Fibroblast of lung (primary cell): ENCODE data around the gene DPEP1. TPM values are rescaled to one million over a fixed set of nuclear protein-coding genes. Genes with fewer than 3 reads are reported as not detected.

Source experiments
- DNase-seq, 2 donors: peaks; one replicate each; pipeline versions ENCODE4 v3.0.0 to v3.0.0-alpha.2; 2010; ENCODE audit warnings: low read depth in 2 of 2
- H2AFZ ChIP-seq: 2 replicates; pipeline ENCODE4 v1.5.1; 2012; ENCODE audit warnings: low read length, control low read depth, inconsistent platforms
- H3K27ac ChIP-seq: 2 replicates; pipeline ENCODE4 v1.5.1; 2011; ENCODE audit warnings: low read length, control low read depth; ENCODE audit not compliant: insufficient read depth
- H3K27me3 ChIP-seq: 2 replicates; pipeline ENCODE4 v1.5.1; 2011; ENCODE audit warnings: mild to moderate bottlenecking, low read length; ENCODE audit not compliant: control insufficient read depth, insufficient read depth
- H3K36me3 ChIP-seq: 2 replicates; pipeline ENCODE4 v1.5.1; 2011; ENCODE audit warnings: low read length; ENCODE audit not compliant: control insufficient read depth, insufficient read depth
- H3K4me1 ChIP-seq: 2 replicates; pipeline ENCODE4 v1.5.1; 2011; ENCODE audit warnings: low read length; ENCODE audit not compliant: control insufficient read depth, insufficient read depth; ENCODE audit errors: extremely low read depth
- H3K4me2 ChIP-seq: 2 replicates; pipeline ENCODE4 v1.5.1; 2011; ENCODE audit warnings: low read length, control low read depth; ENCODE audit not compliant: insufficient read depth; ENCODE audit errors: extremely low read depth
- H3K4me3 ChIP-seq, 4 experiments: fragments of 200-600 bp in 1 of 4; sonication (generic) in 1 of 4; replicated peaks in 1 of 4; 2 replicates each; pipeline ENCODE4 v1.5.1; 2011 to 2016; ENCODE audit warnings: low read length in 4 of 4, low read depth in 3 of 4, mild to moderate bottlenecking in 3 of 4, control low read depth in 2 of 4, inconsistent platforms in 1 of 4, mixed read lengths in 1 of 4; ENCODE audit not compliant: insufficient read depth in 1 of 4; ENCODE audit errors: control extremely low read depth in 1 of 4
- H3K79me2 ChIP-seq: 2 replicates; pipeline ENCODE4 v1.5.1; 2012; ENCODE audit warnings: mild to moderate bottlenecking, low read length, inconsistent platforms; ENCODE audit not compliant: control insufficient read depth, insufficient read depth
- H3K9ac ChIP-seq: 2 replicates; pipeline ENCODE4 v1.5.1; 2011; ENCODE audit warnings: mild to moderate bottlenecking, low read length, control low read depth; ENCODE audit not compliant: insufficient read depth
- H3K9me3 ChIP-seq: 2 replicates; pipeline ENCODE4 v1.5.1; 2012; ENCODE audit warnings: low read depth, low read length; ENCODE audit not compliant: control insufficient read depth, insufficient read depth
- H4K20me1 ChIP-seq: 2 replicates; pipeline ENCODE4 v1.5.1; 2011; ENCODE audit warnings: low read length; ENCODE audit not compliant: control insufficient read depth, insufficient read depth; ENCODE audit errors: extremely low read depth
- EZH2 ChIP-seq: IDR thresholded peaks from 2 replicates; pipeline ENCODE4 v1.5.1; 2012; ENCODE audit warnings: low read length, control low read depth, mild to moderate bottlenecking; ENCODE audit errors: missing control alignments
- polyA plus RNA-seq, 2 donors: library from polyadenylated mRNA; depleted of rRNA in 1 of 2; stranded (reverse) in 1 of 2; unstranded in 1 of 2; fragments of >200 nt; gene quantifications; 2 replicates each; pipeline ENCODE4 v1.2.1, GENCODE V29; 2011 to 2012; ENCODE audit warnings: missing spikeins in 1 of 2
- total RNA-seq: library from RNA; depleted of rRNA; stranded (reverse); fragments of >200 nt; gene quantifications from 2 replicates; pipeline ENCODE4 v1.2.1, GENCODE V29; 2014
- TF ChIP-seq, protein P1 (sequence below), 2 donors: IDR thresholded peaks in 1 of 2; conservative IDR thresholded peaks in 1 of 2; 1 replicate in 1 of 2; 2 replicates in 1 of 2; pipeline ENCODE4 v1.5.1; 2011 to 2012; ENCODE audit warnings: low read length in 2 of 2, control low read depth in 1 of 2, inconsistent platforms in 1 of 2, low read depth in 1 of 2, mild to moderate bottlenecking in 1 of 2

DPEP1 gene
- total and polyA plus RNA-seq, 2 donors (not counting 1 experiment from before 2014, with no cell fraction given): 0.17 TPM; not detected in 1

DNA sequence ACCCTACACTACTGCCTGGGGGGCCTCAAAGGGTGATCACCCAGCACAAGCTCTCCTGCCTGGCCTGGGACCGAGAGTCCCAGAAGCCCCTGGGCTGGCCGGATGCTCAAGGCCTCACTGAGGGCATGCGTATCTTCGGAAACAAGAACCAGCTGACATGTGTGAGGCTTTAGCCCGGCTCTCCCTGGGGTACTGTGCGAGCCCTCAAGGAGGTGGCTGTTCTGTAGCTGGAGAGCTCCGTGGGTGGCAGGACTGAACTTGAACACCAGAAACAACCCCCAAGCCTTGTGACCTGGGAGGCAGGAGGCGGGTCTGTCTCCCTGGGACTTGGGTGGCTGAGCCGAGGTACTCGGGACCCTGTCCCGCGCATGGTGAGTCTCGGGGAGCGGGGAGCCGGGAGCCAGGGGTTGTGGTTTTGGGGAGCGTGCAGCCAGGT, 7.0 kb downstream of the DPEP1 start:
- Histone ChIP-seq H3K4me1 (no peaks in the 10 kb centered on the region), H3K27me3 (peaks cover 13% of the 10 kb centered on the region), H3K9ac (no peak overlapping the region), H3K79me2 (no peaks in the 10 kb centered on the region), H3K4me2 (no peak overlapping the region), H3K4me3 (no peak overlapping the region), H2AFZ (no peak overlapping the region), H3K36me3 (no peaks in the 10 kb centered on the region), H3K9me3 (no peaks in the 10 kb centered on the region), H4K20me1 (no peaks in the 10 kb centered on the region), H3K27ac (no peak overlapping the region)
- TF ChIP-seq EZH2: no peak
- DNase-seq: no peak

DNA sequence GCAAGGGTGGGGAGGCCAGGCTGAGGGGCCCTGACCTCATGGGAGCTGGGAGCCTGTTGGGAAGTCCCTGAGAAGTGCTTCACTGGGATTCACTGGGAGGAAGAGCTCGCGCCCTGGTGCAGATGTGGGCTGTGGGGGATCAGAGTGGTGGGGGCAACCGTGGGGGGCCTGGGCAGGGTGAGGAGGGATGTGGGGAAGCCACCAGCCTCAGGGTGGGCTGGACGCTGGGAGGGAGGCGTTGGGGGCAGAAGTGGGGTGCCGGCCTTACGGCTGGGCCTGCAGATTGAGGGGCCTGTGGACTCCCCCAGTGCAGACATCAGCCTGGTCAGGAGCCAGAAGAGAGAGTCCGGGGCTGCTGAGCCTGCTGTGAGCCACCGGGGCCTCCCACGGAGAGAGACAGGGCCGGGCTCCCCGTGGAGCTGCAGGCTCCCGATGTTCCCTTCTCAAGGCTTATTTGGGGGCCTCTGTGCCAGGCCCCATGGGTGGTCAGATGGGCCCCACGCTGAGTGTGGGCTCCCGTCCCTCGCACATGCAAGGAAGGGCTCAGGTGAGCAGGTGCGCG, 7.8 kb downstream of the DPEP1 start:
- no peaks in the 10 kb centered on the region for H4K20me1 ChIP-seq
- H2AFZ ChIP-seq: no peak overlapping the region
- no peaks in the 10 kb centered on the region for H3K79me2 ChIP-seq
- TF ChIP-seq, protein P1, sequence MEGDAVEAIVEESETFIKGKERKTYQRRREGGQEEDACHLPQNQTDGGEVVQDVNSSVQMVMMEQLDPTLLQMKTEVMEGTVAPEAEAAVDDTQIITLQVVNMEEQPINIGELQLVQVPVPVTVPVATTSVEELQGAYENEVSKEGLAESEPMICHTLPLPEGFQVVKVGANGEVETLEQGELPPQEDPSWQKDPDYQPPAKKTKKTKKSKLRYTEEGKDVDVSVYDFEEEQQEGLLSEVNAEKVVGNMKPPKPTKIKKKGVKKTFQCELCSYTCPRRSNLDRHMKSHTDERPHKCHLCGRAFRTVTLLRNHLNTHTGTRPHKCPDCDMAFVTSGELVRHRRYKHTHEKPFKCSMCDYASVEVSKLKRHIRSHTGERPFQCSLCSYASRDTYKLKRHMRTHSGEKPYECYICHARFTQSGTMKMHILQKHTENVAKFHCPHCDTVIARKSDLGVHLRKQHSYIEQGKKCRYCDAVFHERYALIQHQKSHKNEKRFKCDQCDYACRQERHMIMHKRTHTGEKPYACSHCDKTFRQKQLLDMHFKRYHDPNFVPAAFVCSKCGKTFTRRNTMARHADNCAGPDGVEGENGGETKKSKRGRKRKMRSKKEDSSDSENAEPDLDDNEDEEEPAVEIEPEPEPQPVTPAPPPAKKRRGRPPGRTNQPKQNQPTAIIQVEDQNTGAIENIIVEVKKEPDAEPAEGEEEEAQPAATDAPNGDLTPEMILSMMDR (conservative IDR thresholded peaks at IDR 0.05 in 1 of 2, IDR thresholded peaks at IDR 0.05 in 1 of 2; ENCODE audit: low read depth in 1 of 2, low read length in 2 of 2): no peak
- no peak for TF ChIP-seq EZH2
- H3K4me3 ChIP-seq: no peak overlapping the region
- H3K4me1 ChIP-seq: no peaks in the 10 kb centered on the region
- no peaks in the 10 kb centered on the region for H3K36me3 ChIP-seq
- no peak overlapping the region for H3K27ac ChIP-seq
- no peak for DNase-seq
- peaks cover 13% of the 10 kb centered on the region for H3K27me3 ChIP-seq
- no peak overlapping the region for H3K9ac ChIP-seq
- no peak overlapping the region for H3K4me2 ChIP-seq
- H3K9me3 ChIP-seq: no peaks in the 10 kb centered on the region

DNA sequence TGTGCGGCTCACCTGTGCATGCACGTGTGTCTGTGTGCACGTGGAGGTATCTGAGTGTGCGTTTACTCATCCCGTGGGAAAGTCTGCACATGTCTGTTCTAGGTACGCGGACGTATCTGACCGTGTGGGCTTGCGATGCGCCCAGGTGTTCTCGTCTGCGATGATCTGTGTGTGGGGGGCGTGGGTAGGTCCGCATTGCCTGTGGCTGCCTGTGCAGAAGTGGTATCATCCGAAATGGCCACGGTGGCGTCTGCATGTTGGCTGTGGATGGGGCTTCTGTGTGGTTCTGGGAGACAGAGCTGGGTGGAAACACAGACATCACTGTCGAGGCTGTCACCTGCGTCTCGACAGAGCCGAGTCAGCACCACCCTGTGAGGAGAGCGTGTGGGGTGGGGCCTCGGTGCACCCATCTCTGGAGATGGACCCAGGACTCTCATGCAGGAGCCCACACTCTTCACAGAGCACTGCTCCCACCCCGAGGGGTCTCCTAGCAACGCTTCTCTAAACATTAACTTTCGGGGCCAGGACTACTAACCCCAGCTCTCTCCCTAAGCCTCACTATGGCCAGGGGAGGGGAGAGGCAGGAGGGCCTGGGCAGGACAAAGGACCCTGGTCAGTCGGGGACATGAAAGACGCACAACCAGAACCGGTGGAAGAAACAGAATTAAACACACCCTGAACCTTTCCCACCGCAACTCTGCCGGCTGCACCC, 8.4 kb downstream of the DPEP1 start:
- no peak overlapping the region for H3K4me2 ChIP-seq
- H3K9me3 ChIP-seq: no peaks in the 10 kb centered on the region
- no peak overlapping the region for H3K9ac ChIP-seq
- no peak for TF ChIP-seq EZH2
- TF ChIP-seq, protein P1 (conservative IDR thresholded peaks at IDR 0.05 in 1 of 2, IDR thresholded peaks at IDR 0.05 in 1 of 2; ENCODE audit: low read depth in 1 of 2, low read length in 2 of 2): no peak
- no peak overlapping the region for H2AFZ ChIP-seq
- H3K4me1 ChIP-seq: no peaks in the 10 kb centered on the region
- H4K20me1 ChIP-seq: no peaks in the 10 kb centered on the region
- H3K27me3 ChIP-seq: peaks cover 13% of the 10 kb centered on the region
- H3K36me3 ChIP-seq: no peaks in the 10 kb centered on the region
- H3K27ac ChIP-seq: no peak overlapping the region
- no peaks in the 10 kb centered on the region for H3K79me2 ChIP-seq
- no peak for DNase-seq
- no peak overlapping the region for H3K4me3 ChIP-seq
